WERI-Rb-1 (cell line): ENCODE results near the gene PRKAG2.

ENCODE experiments used
- DNase-seq: peaks from one replicate; pipeline ENCODE4 v3.0.0-alpha.2; 2020
- H3K27ac ChIP-seq: fragments of 250-450 bp; sonication (Bioruptor Pico); 2 replicates; pipeline ENCODE4 v1.5.1; 2020; ENCODE audit warnings: mild to moderate bottlenecking, moderate library complexity
- H3K27me3 ChIP-seq: fragments of 250-450 bp; sonication (Bioruptor Pico); 2 replicates; pipeline ENCODE4 v1.5.1; 2021; ENCODE audit warnings: mild to moderate bottlenecking, low read depth, moderate library complexity; ENCODE audit not compliant: insufficient read depth, severe bottlenecking
- H3K36me3 ChIP-seq: fragments of 250-450 bp; sonication (Bioruptor Pico); 2 replicates; pipeline ENCODE4 v1.5.1; 2020; ENCODE audit warnings: mild to moderate bottlenecking, moderate library complexity
- H3K4me3 ChIP-seq: 2 replicates; pipeline ENCODE4 v1.5.1; 2011; ENCODE audit warnings: low read depth, mild to moderate bottlenecking, control low read depth, low read length
- H3K9me3 ChIP-seq: fragments of 250-450 bp; sonication (Bioruptor Pico); 2 replicates; pipeline ENCODE4 v1.5.1; 2021; ENCODE audit warnings: mild to moderate bottlenecking, moderate library complexity; ENCODE audit not compliant: severe bottlenecking
- TF ChIP-seq, protein P1 (sequence below): IDR thresholded peaks from 2 replicates; pipeline ENCODE4 v1.5.1; 2011; ENCODE audit warnings: low read depth, mild to moderate bottlenecking, control low read depth, inconsistent platforms, low read length

Gene PRKAG2

DNA sequence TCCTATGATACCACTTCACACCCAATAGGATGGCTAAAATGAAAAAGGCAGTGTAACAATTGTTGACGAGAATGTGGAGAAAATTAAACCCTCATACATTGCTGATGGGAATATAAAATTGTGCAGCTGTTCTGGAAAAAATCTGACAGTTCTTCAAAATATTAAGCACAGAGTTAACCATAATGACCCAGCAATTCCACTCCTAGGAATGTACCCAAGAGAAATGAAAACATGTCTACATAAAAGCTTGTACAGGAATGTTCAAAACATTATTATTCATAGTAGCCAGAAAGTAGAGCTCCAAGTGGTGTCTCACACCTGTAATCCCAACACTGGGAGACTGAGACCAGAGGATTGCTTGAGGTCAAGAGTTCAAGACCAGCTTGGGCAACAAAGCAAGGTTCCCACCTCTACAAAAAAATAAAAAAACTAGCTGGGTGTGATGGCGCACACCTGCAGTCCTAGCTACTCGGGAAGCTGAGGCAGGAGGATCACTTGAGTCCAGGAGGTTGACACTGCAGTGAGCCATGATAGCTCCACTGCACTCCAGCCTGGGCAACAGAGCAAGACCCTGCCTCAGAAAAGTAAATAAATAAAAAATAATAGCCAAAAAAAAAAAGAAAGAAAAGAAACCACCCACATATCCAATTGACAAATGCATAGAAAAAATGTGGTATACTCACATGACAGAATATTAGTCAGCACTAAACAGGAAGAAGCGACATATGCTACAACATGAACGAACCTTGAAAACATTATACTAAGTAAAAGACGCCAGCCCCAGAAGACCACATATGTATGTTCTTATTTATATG is 362.2 kb downstream of the PRKAG2 start:
- H3K9me3 ChIP-seq, result no peaks in the 10 kb centered on the region
- no peaks in the 10 kb centered on the region for H3K27me3 ChIP-seq
- H3K4me3 ChIP-seq, result no peak overlapping the region
- H3K36me3 ChIP-seq, result no peaks in the 10 kb centered on the region
- TF ChIP-seq, protein P1, sequence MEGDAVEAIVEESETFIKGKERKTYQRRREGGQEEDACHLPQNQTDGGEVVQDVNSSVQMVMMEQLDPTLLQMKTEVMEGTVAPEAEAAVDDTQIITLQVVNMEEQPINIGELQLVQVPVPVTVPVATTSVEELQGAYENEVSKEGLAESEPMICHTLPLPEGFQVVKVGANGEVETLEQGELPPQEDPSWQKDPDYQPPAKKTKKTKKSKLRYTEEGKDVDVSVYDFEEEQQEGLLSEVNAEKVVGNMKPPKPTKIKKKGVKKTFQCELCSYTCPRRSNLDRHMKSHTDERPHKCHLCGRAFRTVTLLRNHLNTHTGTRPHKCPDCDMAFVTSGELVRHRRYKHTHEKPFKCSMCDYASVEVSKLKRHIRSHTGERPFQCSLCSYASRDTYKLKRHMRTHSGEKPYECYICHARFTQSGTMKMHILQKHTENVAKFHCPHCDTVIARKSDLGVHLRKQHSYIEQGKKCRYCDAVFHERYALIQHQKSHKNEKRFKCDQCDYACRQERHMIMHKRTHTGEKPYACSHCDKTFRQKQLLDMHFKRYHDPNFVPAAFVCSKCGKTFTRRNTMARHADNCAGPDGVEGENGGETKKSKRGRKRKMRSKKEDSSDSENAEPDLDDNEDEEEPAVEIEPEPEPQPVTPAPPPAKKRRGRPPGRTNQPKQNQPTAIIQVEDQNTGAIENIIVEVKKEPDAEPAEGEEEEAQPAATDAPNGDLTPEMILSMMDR, result no peak
- no peak overlapping the region for H3K27ac ChIP-seq
- DNase-seq, result no peak

DNA sequence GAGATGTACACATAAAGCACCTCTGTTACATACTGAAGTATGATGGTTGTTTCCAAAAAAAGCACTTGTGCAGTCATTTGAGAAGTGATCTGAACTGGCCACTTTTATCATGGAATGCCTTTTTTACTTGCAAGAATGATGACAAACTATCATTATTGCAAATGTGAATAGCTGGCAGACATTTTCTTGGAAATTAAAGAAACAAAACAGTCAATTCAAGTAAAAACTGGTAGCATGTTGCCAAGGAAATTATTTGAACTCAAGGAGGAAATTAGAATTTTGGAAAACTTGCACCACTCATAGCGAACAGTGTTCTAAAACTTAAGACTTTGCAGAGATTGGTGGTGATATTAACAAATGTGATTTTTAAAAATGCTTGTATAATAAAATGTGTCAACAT is 363.8 kb downstream of the PRKAG2 start:
- Histone ChIP-seq H3K27ac (no peak overlapping the region), H3K9me3 (no peaks in the 10 kb centered on the region), H3K27me3 (no peaks in the 10 kb centered on the region), H3K36me3 (no peaks in the 10 kb centered on the region), H3K4me3 (no peak overlapping the region)
- DNase-seq, result no peak
- TF ChIP-seq, protein P1, result no peak

DNA sequence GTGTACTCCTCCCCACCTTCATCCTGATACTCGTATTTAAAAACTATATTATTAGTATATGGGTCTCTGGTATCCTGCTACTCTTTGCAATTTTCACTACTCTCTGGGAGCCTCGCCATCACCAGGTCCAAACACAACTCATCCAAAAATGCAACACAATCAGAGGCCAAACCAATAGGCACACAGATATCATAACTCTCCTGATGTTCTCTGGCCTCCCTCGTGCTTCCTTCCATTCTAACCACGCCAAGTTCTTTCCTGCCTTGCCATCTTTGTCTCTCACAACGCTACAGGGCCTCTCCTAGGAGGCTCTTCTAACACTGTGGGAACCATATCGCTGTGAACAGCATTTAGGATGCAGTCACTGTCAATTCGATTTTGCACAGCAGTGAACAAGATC is 364.6 kb downstream of the PRKAG2 start:
- TF ChIP-seq, protein P1, result no peak
- H3K27me3 ChIP-seq, result no peaks in the 10 kb centered on the region
- H3K27ac ChIP-seq, result no peak overlapping the region
- H3K4me3 ChIP-seq, result no peak overlapping the region
- H3K9me3 ChIP-seq, result no peaks in the 10 kb centered on the region
- DNase-seq, result no peak
- no peaks in the 10 kb centered on the region for H3K36me3 ChIP-seq

DNA sequence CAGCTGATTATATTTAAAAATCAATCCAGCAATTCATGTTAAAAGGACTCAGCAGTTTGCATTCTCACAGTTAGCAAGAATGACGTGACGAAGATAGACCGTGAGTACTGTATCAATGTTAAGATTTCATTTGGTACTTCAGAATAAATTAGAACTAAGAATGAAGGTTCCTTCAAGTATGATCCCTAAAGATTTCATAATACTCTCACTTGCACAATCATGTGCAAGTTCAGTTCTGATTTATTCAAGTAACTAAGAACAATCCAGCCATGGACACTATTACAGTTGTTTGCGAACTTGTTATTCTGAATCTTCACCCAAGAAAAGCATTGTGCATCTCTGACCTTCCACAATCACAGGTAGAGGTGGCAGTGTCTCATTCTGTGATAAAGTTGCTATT is 365.0 kb downstream of the PRKAG2 start:
- no peaks in the 10 kb centered on the region for H3K27me3 ChIP-seq
- DNase-seq, result no peak
- no peaks in the 10 kb centered on the region for H3K36me3 ChIP-seq
- no peak overlapping the region for H3K4me3 ChIP-seq
- no peak overlapping the region for H3K27ac ChIP-seq
- TF ChIP-seq, protein P1, result no peak
- H3K9me3 ChIP-seq, result no peaks in the 10 kb centered on the region

DNA sequence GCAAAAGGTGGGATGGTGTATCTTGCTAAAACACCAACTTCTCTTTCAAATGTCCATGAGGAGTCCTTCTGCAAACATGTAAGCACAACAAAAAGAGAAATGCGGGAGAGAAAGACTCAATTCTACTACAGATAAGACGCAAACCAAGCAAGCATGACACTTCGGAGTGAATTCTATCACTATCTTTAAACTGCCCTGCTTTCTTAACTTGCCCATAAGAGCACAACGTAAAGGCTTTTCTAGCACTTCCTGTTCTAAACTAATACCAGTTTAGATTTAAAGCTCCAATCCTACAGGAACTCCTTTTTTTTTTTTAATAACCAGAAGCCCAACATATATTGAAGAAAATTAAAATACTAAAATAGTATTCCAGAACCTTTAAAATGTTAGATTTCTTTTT is 365.6 kb downstream of the PRKAG2 start:
- Histone ChIP-seq H3K4me3 (no peak overlapping the region), H3K9me3 (no peaks in the 10 kb centered on the region), H3K36me3 (no peaks in the 10 kb centered on the region), H3K27me3 (no peaks in the 10 kb centered on the region), H3K27ac (no peak overlapping the region)
- TF ChIP-seq, protein P1, result no peak
- no peak for DNase-seq
